HepG2 (cell line): ENCODE data around the gene LDB2. TPM values are rescaled to one million over a fixed set of nuclear protein-coding genes. Genes with fewer than 3 reads are reported as not detected.

Experiments used
- ATAC-seq: fragments of 200-7000 bp; cut with Tn5 transposase; 3 replicates; pipeline ENCODE4 v1.9.1; 2020; ENCODE audit warnings: mild to moderate bottlenecking, moderate library complexity
- BruUV-seq: library from RNA; stranded (reverse); fragments of 400-500 nt; replicated peaks from 2 replicates; lab custom pipeline; 2021; lab: Mats Ljungman, UMichigan
- CTCF ChIA-PET: fragments of 300-600 bp; formaldehyde crosslinking; extraction: SDS; loops from one replicate; lab custom pipeline; 2021; ENCODE audit warnings: low total read pairs, inconsistent platforms, low intra/inter-chr PET ratio; lab: Yijun Ruan, JAX
- POLR2A ChIA-PET: fragments of 350-600 bp; sonication (Branson Sonifier 250); formaldehyde crosslinking; loops from one replicate; lab custom pipeline; 2020; ENCODE audit warnings: antibody characterized with exemption, inconsistent platforms; lab: Yijun Ruan, JAX
- DNase-seq: peaks from one replicate; pipeline ENCODE4 v3.0.0-alpha.2; 2015; ENCODE audit warnings: low spot score
- FAIRE-seq: peaks from 3 replicates; lab custom pipeline; 2011; peaks lifted over from hg19 to GRCh38; lab: Jason Lieb, UNC
- H2AFZ ChIP-seq: one replicate; pipeline ENCODE4 v1.6.1; 2011; ENCODE audit warnings: low read length, inconsistent platforms
- H3K27ac ChIP-seq: fragments of 300-600 bp; 3 replicates; pipeline ENCODE4 v1.8.0; 2011; ENCODE audit warnings: mixed run types, mild to moderate bottlenecking, mixed read lengths, low read length, inconsistent platforms; ENCODE audit not compliant: insufficient read depth; ENCODE audit errors: extremely low read length
- H3K27me3 ChIP-seq, 2 experiments: fragments of 200-600 bp in 1 of 2; 2 replicates in 1 of 2; 3 replicates in 1 of 2; pipeline versions ENCODE4 v1.6.0 to v1.8.0; 2011; ENCODE audit warnings: low read length in 2 of 2, mild to moderate bottlenecking in 2 of 2, moderate library complexity in 2 of 2, inconsistent platforms in 1 of 2; ENCODE audit not compliant: insufficient read depth in 2 of 2, control insufficient read depth in 1 of 2
- H3K36me3 ChIP-seq, 2 experiments: fragments of 200-600 bp in 1 of 2; replicated peaks in 1 of 2; 2 replicates in 1 of 2; 3 replicates in 1 of 2; pipeline versions ENCODE4 v1.5.1 to v1.8.0; 2011; ENCODE audit warnings: low read length in 2 of 2, inconsistent platforms in 1 of 2; ENCODE audit not compliant: insufficient read depth in 2 of 2, control insufficient read depth in 1 of 2
- H3K4me1 ChIP-seq: 2 replicates; pipeline ENCODE4 v1.5.1; 2012; ENCODE audit warnings: low read length, inconsistent platforms; ENCODE audit not compliant: insufficient read depth
- H3K4me2 ChIP-seq: 2 replicates; pipeline ENCODE4 v1.6.0; 2011; ENCODE audit warnings: low read depth, low read length, inconsistent platforms
- H3K4me3 ChIP-seq, 3 experiments: fragments of 200-600 bp in 1 of 3; sonication (generic), shearing (Covaris generic) in 1 of 3; replicated peaks in 1 of 3; 2 replicates each; pipeline ENCODE4 v1.5.1; 2011 to 2016; ENCODE audit warnings: low read length in 3 of 3, inconsistent platforms in 2 of 3, low read depth in 2 of 3, mild to moderate bottlenecking in 2 of 3, control low read depth in 1 of 3, mixed read lengths in 1 of 3; ENCODE audit not compliant: insufficient read depth in 1 of 3
- H3K79me2 ChIP-seq: one replicate; pipeline ENCODE4 v1.6.1; 2011; ENCODE audit warnings: low read length, inconsistent platforms; ENCODE audit not compliant: insufficient read depth
- H3K9ac ChIP-seq: 2 replicates; pipeline ENCODE4 v1.6.0; 2011; ENCODE audit warnings: mild to moderate bottlenecking, low read depth, low read length, inconsistent platforms; ENCODE audit not compliant: insufficient read depth
- H3K9me3 ChIP-seq: 2 replicates; pipeline ENCODE4 v1.5.1; 2012; ENCODE audit warnings: mild to moderate bottlenecking, low read length
- H4K20me1 ChIP-seq: 2 replicates; pipeline ENCODE4 v1.6.0; 2011; ENCODE audit warnings: inconsistent platforms, mild to moderate bottlenecking, low read length, moderate library complexity; ENCODE audit not compliant: insufficient read depth
- KDM6A ChIP-seq: IDR thresholded peaks from 2 replicates; pipeline ENCODE4 v1.6.1; 2016; ENCODE audit warnings: low read depth
- KLF16 ChIP-seq, 2 experiments: sonication (generic) in 1 of 2; formaldehyde crosslinking in 1 of 2; IDR thresholded peaks; 2 replicates each; pipeline versions ENCODE4 v1.6.1 to v1.8.0; 2016 to 2023; ENCODE audit warnings: missing genetic modification reagents in 2 of 2, missing compliant biosample characterization in 1 of 2
- MXI1 ChIP-seq: IDR thresholded peaks from 3 replicates; pipeline ENCODE4 v1.6.1; 2012; ENCODE audit warnings: low read depth, low read length, inconsistent platforms, borderline replicate concordance
- NR2F1 ChIP-seq, 2 experiments: fragments of 450-650 bp in 1 of 2; formaldehyde crosslinking in 1 of 2; IDR thresholded peaks; 2 replicates each; pipeline versions ENCODE4 v1.5.0 to v1.6.1; 2016 to 2020; ENCODE audit warnings: mild to moderate bottlenecking in 1 of 2, missing compliant biosample characterization in 1 of 2, missing genetic modification reagents in 1 of 2, moderate library complexity in 1 of 2
- PRDM10 ChIP-seq: sonication (generic); formaldehyde crosslinking; IDR thresholded peaks from 2 replicates; pipeline ENCODE4 v1.4.0; 2020; ENCODE audit warnings: low read depth, missing genetic modification reagents
- RBFOX2 ChIP-seq: fragments of 200-400 bp; formaldehyde crosslinking; IDR thresholded peaks from 2 replicates; pipeline ENCODE4 v1.6.1; 2017; ENCODE audit warnings: low read depth, mild to moderate bottlenecking, low read length
- ZBTB1 ChIP-seq: sonication (generic); formaldehyde crosslinking; IDR thresholded peaks from 2 replicates; pipeline ENCODE4 v1.4.0; 2020; ENCODE audit warnings: missing genetic modification reagents, borderline replicate concordance
- ZBTB42 ChIP-seq: sonication (generic); formaldehyde crosslinking; IDR thresholded peaks from 2 replicates; pipeline ENCODE4 v1.5.0; 2020; ENCODE audit warnings: mild to moderate bottlenecking, missing genetic modification reagents
- ZNF232 ChIP-seq: sonication (generic); formaldehyde crosslinking; IDR thresholded peaks from 2 replicates; pipeline ENCODE4 v1.4.0; 2020; ENCODE audit warnings: missing genetic modification reagents, borderline replicate concordance
- ZNF564 ChIP-seq: sonication (generic); formaldehyde crosslinking; IDR thresholded peaks from 2 replicates; pipeline ENCODE4 v1.8.1; 2023; ENCODE audit warnings: mild to moderate bottlenecking, missing genetic modification reagents
- ZNF687 ChIP-seq: sonication (generic); formaldehyde crosslinking; IDR thresholded peaks from 2 replicates; pipeline ENCODE4 v1.5.1; 2020; ENCODE audit warnings: mild to moderate bottlenecking, missing genetic modification reagents, moderate library complexity
- ZXDC ChIP-seq: sonication (generic); formaldehyde crosslinking; IDR thresholded peaks from 2 replicates; pipeline ENCODE4 v1.5.0; 2020; ENCODE audit warnings: mild to moderate bottlenecking, missing genetic modification reagents
- WGBS: methylation state at CpG from one replicate; pipeline ENCODE4 v1.1.6; 2017; ENCODE audit warnings: low lambda C conversion rate; 5-methylcytosine and 5-hydroxymethylcytosine counted together
- in situ Hi-C: cut with HindIII; loops from 2 replicates; pipeline ENCODE4 v1.10.0; 2017; ENCODE audit warnings: low pct_unique_long_range_greater_than_20kb; ENCODE audit not compliant: extremely low pct_ligation_motif_present
- intact Hi-C: fragments of 100-400 bp; cut with micrococcal nuclease; formaldehyde crosslinking; loops from one replicate; pipeline ENCODE4 v1.10.0; 2022; ENCODE audit not compliant: unreplicated experiment
- polyA plus RNA-seq, 8 experiments: library from polyadenylated mRNA; depleted of rRNA in 3 of 8; stranded (reverse) in 7 of 8; unstranded in 1 of 8; fragments of >200 nt; fragmentation: Illumina TruSeq in 4 of 8; extraction: Trizol in 4 of 8; gene quantifications; 2 replicates each; pipeline versions ENCODE4 v1.2.1 to v1.2.3, GENCODE V29; 2011 to 2016; ENCODE audit warnings: low read depth in 4 of 8, missing spikeins in 1 of 8, mixed read lengths in 1 of 8; ENCODE audit not compliant: insufficient read depth in 1 of 8
- total RNA-seq, 5 experiments: library from RNA; depleted of rRNA; stranded (reverse); fragments of >200 nt; fragmentation: Illumina TruSeq; extraction: Trizol; gene quantifications; 2 replicates each; pipeline ENCODE4 v1.2.3, GENCODE V29; 2016; ENCODE audit warnings: low read depth in 1 of 5

The LDB2 gene
- total and polyA plus RNA-seq, 2 of the 13 experiments (the other 11 are each of a cell fraction or from before 2014, with no cell fraction given), result not detected

- in situ Hi-C loops, result no loop called here
- FAIRE-seq, result no peak
- TF ChIP-seq KLF16 (CRISPR knock-in tag; IDR thresholded peaks at IDR 0.05) (no peak), ZNF564 (CRISPR knock-in tag) (no peak), ZXDC (no peak), NR2F1 (CRISPR knock-in tag; IDR thresholded peaks at IDR 0.05) (no peak), ZNF687 (CRISPR knock-in tag) (no peak), PRDM10 (CRISPR knock-in tag) (no peak), ZNF232 (CRISPR knock-in tag) (no peak), ZBTB1 (CRISPR knock-in tag) (no peak), KDM6A (CRISPR knock-in tag) (no peak), MXI1 (no peak), ZBTB42 (CRISPR knock-in tag) (no peak), RBFOX2 (no peak)
Observed at GRCh38 chr4:16582036-16582435, 316.4 kb downstream of the LDB2 start.

More at GRCh38 chr4:16582036-16582435, 316.4 kb downstream of the LDB2 start:
- Histone ChIP-seq H3K4me3 (no peak overlapping the region), H3K27me3 (no peaks in the 10 kb centered on the region), H4K20me1 (no peaks in the 10 kb centered on the region), H3K9me3 (no peaks in the 10 kb centered on the region), H3K36me3 (no peaks in the 10 kb centered on the region), H3K9ac (no peak overlapping the region), H3K4me2 (no peak overlapping the region), H3K27ac (no peak overlapping the region), H3K79me2 (no peaks in the 10 kb centered on the region), H2AFZ (no peak overlapping the region), H3K4me1 (no peaks in the 10 kb centered on the region)
- 0% methylated on average over 3 of the region's 3 CpGs for WGBS
- DNase-seq (no peak), ATAC-seq (no peak)
- intact Hi-C loops, result no loop called here
- ChIA-PET CTCF (no interaction called here), POLR2A (no interaction called here)
- BruUV-seq, result no TSS peak
